Muscle of arm (tissue), 12 donors: ENCODE results near the gene USHBP1. TPM values are rescaled to one million over a fixed set of nuclear protein-coding genes. Genes with fewer than 3 reads are reported as not detected.
A peak's percentile ranks its signal among the peaks of the same experiment; 100 is the strongest.
"Not testable (repeated sequence)": the region's sequence is repeated elsewhere in the genome, so short reads cannot be mapped to it uniquely, and the experiment has no call there.

Source experiments
- DNase-seq: peaks from one replicate; pipeline ENCODE4 v3.0.0-alpha.2; 2013
- polyA plus RNA-seq, 12 donors: library from polyadenylated mRNA; unstranded; fragments of 120-200 nt; gene quantifications; one replicate each; pipeline ENCODE4 v1.2.1, GENCODE V29; 2013; ENCODE audit not compliant: insufficient read length in 12 of 12

Gene USHBP1
- polyA plus RNA-seq, 12 donors = 4.3 to 17.2 (median 6.3) TPM; not detected in 1

DNA sequence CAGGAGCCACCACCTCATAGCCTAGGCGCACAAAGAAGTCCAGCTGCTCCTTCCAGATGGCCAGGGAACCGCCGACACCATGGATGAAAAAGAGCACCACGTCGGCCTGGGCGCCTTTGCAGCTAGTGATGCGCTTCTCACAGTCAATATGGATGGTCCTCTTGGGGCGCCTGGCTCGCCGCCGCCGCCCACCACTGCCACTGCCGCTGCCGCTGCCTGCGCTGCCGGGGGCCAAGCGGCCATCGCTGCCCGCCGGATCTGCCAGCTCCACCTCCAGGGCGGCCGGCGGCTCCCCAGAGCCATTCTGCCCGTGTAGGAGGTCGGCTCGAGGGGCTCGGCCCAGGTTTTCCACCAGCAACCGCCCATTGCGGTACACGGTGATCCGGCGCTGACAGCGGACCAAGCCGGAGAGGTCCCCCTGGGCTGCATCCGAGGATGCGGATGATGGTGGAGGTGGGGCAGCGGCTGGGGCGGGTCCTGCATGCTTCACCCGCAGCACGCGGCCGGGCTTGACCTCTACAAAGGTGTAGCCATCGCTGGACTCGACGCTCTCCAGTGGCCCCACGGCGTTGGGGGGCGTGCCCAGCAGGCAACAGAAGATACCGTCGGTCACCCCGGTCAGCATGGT, 36.6 kb upstream of the USHBP1 start:
- DNase-seq = no peak

- DNase-seq = no peak
Observed at GRCh38 chr19:17296976-17297375, 32.4 kb upstream of the USHBP1 start.

DNA sequence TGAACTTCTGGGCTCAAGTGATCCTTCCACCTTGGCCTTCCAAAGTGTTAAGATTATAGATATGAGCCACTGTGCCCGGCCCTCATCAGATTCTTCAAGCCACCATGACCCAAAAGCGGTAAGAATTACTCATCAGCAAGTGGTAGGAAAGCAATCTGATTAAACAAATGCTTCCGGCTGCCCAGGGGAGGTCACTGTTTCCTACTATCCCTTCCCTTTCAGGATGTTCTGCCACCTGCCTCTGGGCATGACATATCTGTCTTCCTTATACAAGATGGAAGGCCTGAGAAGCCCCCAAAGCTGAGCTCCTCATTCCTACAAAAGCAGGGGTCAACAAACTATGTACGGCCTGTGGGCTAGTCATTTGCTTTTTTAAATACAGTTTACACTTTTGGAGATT, 31.7 kb upstream of the USHBP1 start:
- no peak for DNase-seq

GRCh38 chr19:17295551-17295950, 31.0 kb upstream of the USHBP1 start:
- DNase-seq = not testable (repeated sequence)

GRCh38 chr19:17294051-17294891, 29.7 kb upstream of the USHBP1 start:
- no peak for DNase-seq

DNA sequence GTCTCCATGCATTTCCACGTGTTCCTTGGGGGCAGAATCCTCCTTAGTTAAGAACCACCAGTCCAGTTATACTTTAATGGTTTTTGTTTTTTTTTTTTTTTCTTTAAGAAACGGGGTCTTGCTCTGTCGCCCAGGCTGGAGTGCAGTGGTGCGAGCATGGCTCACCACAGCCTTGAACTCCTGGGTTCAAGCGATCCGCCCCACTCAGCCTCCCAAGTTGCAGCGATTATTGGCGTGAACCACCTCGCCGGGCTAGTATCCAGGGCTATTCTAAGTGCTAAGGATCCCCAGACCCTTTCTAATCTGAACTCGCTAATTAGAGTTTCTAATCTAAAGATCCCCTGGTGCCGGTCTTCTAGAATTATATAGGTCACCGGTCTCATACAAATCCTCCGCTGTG, 29.1 kb upstream of the USHBP1 start:
- DNase-seq = no peak

- peak; percentile 79 for DNase-seq
Observed at GRCh38 chr19:17292301-17293074, 27.9 kb upstream of the USHBP1 start.

DNA sequence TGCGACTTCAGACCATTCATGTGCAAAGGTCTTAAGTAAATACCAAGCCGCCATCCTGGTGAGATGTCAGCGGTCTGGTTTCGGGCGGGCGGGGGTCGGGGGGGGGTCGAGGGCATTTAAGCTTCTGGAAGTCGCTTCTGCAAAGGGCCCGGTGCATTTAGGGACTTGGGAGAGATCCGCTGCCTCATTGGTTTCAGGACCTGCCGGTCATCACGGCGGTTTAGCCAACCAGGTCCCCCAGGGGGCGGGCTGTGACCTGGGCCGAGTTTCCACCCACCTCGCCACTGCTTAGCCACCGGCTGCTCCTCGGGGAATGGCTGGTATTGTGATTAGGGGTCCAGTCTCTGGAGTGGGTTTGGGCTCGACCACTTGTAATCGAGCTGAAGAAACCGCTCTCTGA, 24.9 kb upstream of the USHBP1 start:
- no peak for DNase-seq

DNA sequence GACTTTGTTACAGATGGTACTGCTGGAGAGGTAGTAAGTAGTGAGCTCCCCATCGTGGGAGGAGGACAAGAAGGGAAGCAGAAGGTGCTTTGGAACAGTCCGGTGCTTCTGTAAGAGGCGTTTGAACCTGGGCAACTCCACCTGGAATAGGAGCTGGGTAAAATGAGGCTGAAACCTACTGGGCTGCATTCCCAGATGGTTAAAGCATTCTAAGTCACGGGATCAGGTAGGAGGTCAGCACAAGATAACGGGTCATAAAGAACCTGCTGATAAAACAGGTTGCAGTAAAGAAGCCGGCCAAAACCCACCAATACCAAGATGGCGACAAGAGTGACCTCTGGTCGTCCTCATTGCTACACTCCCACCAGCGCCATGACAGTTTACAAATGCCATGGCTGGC, 22.2 kb upstream of the USHBP1 start:
- no peak for DNase-seq

GRCh38 chr19:17286263-17286662, 21.7 kb upstream of the USHBP1 start:
- DNase-seq = no peak

DNA sequence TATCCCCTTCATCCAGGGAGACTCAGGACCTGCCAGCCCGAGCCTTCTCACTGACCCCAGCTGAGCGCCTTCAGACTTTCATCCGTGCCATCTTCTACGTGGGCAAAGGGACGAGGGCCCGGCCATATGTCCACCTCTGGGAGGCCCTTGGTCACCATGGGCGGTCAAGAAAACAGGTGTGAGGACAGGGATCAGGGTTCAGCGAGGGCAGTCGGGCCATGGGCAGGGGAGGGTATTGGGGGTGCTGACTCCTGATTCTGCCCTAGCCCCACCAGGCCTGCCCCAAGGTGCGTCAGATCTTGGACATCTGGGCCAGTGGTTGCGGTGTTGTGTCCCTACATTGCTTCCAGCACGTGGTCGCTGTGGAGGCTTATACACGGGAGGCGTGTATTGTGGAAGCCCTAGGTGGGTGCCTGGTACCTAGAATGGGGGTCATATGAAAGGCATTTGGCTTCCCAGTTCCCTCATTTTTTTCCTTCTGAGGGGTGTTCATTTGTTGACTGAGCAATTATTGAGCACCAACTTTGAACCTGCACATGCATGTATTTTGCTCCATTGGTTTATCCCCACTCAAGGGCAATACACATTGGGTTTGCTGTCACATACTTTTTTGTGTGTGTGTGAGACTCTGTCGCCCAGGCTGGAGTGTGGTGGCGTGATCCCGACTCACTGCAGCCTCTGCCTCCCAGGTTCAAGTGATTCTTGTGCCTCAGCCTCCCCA, 21.0 kb upstream of the USHBP1 start:
- no peak for DNase-seq

DNA sequence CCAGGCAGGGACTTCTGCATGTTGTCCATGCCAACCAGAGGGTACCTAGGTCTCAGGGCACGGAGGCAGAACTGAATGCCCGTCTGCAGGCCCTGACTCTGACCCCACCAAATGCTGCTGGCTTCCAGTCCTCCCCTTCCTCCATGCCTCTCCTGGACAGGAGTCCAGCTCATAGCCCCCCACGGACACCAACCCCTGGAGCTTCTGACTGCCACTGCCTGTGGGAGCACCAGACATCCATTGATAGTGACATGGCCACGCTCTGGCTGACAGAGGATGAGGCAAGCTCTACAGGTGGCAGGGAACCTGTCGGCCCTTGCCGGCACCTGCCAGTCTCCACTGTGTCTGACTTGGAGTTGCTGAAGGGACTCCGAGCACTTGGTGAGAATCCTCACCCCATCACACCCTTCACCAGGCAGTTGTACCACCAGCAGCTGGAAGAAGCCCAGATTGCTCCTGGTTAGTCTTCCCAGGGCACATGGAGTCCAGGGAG, 19.0 kb upstream of the USHBP1 start:
- no peak for DNase-seq

- peak; percentile 79 for DNase-seq
Observed at GRCh38 chr19:17282488-17283125, 18.1 kb upstream of the USHBP1 start.

- no peak for DNase-seq
Observed at GRCh38 chr19:17281391-17282304, 17.1 kb upstream of the USHBP1 start, which contains the start of gene ANKLE1. ANKLE1 (plus strand) TSS chr19:17281901; CDS start chr19:17281921, 20 bp downstream.

GRCh38 chr19:17279436-17279835, 14.9 kb upstream of the USHBP1 start:
- DNase-seq = no peak

GRCh38 chr19:17275441-17276175, 11.1 kb upstream of the USHBP1 start:
- DNase-seq = no peak

DNA sequence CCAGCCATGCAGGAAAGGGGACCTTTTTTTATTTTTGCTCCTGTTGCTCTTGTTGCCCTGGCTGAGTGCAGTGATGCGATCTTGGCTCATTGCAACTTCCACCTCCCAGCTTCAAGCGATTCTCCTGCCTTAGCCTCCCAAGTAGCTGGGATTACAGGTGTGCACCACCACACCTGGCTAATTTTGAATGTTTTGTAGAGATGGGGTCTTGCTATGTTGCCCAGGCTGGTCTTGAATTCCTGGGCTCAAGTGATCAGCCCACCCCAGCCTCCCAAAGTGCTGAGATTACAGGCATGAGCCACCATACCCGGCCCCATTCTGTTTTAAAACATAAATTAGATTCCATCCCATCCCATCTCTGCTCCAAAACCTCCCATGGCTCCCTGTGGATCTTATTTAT, 10.3 kb upstream of the USHBP1 start:
- not testable (repeated sequence) for DNase-seq

- DNase-seq = no peak
Observed at GRCh38 chr19:17268754-17269153, 4.2 kb upstream of the USHBP1 start.
